HG02571 (cell line): Measurements from ENCODE around the gene KCNN3.

Experiments
- ATAC-seq: cut with Tn5 transposase; IDR thresholded peaks from one replicate; pipeline ENCODE4 v1.9.1; 2021; ENCODE audit warnings: mild to moderate bottlenecking, moderate library complexity; ENCODE audit not compliant: unreplicated experiment

Gene KCNN3

GRCh38 chr1:154819628-154820590, 50.2 kb downstream of the KCNN3 start:
- ATAC-seq = no peak

DNA sequence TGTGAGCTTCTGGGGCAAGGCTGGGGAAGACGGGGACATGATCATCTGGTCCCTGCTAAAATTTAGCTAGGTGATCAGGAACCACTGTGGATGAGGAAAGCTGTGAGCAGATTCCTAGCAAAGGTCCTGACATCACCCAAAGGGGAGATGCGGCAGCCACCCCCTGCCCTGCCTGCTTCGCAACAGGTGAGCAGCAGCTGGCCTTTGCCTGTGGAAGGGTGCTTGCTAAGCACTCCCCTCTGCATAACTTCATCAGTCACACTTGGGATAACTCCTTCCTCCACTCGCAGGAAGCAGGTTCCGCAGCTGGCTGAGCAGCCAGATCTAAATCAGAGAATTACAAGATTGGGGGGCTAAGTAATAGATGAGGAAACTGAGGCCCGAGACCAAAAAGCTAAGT, 51.2 kb downstream of the KCNN3 start:
- ATAC-seq = no peak

GRCh38 chr1:154816937-154817336, 53.1 kb downstream of the KCNN3 start:
- ATAC-seq = no peak

GRCh38 chr1:154816369-154816768, 53.7 kb downstream of the KCNN3 start:
- no peak for ATAC-seq

- no peak for ATAC-seq
These were observed 56.1 kb downstream of the KCNN3 start for GRCh38 chr1:154813846-154814505.

DNA sequence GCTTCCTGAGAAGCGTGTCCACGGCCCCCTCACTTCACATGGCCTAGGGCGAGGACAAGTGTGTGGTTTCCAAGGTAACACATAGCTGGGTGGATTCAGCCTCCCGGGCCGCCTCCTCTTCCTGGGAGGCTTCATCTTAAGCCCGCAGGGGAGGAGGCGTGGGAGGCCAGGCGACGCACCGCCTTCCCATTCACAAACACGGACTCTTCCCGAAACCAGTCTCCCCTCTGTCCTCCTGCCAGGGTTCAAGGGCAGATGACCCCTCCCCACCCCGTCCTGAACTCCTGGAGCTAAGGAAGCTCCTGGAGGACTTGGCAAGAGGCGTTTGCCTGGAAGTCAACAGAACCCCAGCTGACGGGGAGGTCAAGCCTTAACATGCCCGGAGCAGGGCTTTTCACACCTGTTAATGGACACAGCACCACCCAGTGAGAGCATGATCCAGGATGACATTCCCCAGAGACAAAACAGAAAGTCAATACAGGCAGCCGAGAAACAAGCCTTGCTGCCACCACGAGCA, 56.7 kb downstream of the KCNN3 start:
- ATAC-seq = no peak

GRCh38 chr1:154812877-154813276, 57.2 kb downstream of the KCNN3 start:
- no peak for ATAC-seq

DNA sequence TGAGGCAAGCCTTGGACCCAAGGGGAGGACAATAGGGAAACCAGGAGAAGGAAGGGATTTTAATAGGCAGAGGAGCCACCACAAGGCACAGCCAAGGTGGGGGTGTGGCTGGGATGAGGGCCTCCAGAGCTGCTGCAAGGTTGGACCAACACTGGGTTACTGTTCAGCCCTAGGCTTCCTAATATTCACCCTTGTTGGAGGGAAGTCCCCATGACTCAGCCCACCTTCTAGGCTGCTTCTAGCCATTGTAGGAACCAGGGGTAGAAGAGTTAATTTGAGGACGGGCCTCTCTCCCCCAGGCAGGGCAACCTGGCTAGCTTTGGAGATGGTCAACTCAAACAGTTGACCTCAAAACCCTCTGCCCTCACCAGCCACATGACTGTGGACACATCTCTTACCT, 59.5 kb downstream of the KCNN3 start:
- ATAC-seq = no peak

- no peak for ATAC-seq
These were observed 60.4 kb downstream of the KCNN3 start for GRCh38 chr1:154809436-154810413.

GRCh38 chr1:154808909-154809262, 61.2 kb downstream of the KCNN3 start:
- no peak for ATAC-seq

DNA sequence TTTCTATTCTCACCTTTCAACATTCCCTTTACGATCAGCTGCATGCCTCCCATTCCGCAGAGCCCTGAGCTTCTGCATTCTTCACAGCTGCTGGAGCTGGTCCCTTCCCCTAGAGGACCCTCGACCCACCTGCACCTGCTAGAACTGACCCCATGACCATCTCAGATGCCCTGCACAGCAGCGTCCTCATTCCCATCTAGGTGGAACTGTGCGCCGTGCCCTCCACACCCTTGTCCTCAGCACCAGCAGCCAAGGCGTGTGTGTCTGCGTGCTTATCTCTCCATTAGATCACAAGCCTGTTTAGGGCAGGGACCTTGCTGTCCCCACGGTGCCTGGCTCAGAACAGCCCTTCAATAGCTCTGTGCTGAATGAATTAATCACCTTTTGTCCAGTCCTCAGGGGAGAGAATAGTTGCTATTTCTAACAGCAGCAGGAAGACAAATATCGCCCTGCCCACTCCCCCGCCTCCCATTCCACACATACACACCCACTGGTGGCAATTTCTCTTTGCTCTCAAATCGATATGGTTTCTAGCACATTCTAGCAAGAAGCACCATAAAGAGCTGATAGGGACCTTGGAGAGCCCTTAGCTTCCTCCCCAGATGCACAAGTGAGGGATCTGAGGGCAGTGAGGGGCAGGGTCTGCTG, 61.7 kb downstream of the KCNN3 start:
- no peak for ATAC-seq

DNA sequence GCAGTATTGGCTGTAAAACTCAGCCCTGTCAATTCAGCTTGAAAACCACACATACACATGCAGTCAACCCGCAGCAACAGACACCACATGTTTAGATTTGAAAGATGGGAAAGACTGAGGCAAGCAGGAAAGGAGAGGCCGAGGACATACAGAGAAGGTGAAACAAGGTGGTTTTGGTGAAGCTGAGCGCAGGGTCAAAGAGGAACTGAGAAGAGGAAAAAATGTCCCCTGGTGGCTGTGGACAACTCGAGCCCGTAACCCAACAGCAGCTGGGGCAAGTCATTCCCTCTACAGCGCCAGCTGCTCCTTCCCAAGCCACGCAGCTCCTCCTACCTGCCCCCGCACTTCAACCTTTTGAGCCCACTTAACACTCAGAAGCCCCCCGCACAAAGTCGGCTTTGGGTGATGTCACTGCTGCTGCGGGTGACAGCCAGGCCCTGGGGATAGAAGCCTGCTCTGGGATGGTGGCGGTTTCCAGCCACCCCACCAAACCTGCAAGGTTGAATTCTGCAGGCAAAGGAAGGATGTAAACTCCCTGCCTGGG, 63.0 kb downstream of the KCNN3 start:
- ATAC-seq = peak; percentile 46

DNA sequence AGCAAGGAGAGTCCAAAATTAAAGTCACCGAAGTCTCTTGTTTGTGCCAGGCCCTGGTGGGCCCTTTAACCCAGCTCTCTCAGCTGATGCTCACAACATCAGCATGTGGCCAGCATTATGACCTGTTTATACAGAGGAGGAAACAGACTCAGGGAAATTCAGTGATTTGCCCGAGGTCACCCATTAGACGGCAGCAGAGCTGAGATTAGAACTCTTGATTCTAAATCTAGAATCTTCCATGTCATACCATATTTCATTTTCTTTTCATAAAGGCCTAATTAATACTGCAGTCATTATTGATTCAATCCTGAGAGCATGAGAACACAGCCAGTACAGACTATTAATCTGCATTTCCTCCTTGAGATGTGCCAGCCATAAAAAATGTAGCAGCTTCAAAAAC, 63.7 kb downstream of the KCNN3 start:
- no peak for ATAC-seq

- no peak for ATAC-seq
These were observed 66.8 kb downstream of the KCNN3 start for GRCh38 chr1:154802982-154803920.

DNA sequence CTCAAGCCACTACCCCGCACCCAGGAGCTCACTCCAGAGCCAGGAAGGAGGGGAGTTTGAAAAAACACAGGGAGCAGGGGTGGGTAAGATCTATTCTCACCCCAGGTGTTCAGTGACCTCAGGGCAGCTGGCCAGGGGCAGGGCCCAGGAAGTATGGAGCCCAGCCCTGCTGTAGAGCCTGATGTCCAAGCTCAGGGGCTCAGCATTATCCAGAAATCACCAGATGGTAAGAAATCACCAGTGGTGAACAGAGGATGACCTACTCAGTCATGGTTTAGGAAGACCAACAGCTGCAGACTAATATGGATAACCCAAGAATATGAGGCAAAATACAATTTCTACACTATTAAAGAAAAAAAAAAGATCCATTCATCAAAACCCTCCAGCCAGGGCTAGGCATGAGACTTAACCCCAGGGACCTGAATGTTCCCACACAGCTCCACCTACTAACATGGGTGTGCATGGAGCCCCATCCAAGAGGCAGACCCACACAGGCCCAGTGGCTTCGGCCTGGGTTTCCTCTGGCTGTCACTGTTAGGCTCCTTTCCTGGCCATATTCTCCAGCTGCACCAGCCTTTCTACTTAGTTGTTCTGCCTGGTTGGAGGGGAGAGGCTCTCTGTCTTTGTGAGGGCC, 67.6 kb downstream of the KCNN3 start:
- no peak for ATAC-seq

DNA sequence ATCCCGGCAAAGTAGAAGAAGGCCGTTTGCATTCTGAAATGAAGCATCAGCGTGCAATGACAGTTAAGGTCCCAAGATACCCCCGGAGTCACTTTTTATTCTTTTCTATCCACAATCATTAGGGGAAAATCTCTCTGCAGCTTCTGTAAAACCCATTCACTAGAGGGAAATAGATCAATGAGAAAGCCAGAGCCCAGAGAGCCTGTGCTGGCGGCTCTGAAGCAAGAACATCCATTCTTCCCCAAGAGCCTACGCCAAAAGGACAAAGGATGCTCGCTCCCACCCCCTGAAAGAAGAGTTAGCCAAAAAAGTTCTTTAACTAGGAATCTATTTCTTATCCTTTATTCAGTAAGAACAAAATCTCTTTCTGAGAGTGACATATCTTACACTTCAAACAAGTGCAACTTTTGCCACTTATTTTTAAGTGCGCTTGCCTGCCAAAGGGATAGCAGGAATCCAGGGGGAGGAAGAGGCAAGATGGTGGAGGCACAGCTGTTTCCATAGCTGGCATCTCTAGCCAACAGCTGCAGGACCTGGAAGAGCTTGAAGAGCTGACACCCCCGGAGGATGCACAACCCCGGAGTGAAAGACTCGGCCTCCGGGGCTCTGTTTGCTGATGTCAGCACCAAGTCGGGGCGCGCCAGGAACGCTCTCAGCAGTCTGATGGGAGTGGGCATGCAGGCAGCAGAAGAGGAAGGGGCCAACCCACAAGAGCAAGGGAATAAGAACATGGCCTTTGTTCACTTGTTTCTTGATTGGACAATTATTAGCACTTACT, 68.7 kb downstream of the KCNN3 start:
- ATAC-seq = no peak

GRCh38 chr1:154799188-154799587, 70.9 kb downstream of the KCNN3 start:
- no peak for ATAC-seq

DNA sequence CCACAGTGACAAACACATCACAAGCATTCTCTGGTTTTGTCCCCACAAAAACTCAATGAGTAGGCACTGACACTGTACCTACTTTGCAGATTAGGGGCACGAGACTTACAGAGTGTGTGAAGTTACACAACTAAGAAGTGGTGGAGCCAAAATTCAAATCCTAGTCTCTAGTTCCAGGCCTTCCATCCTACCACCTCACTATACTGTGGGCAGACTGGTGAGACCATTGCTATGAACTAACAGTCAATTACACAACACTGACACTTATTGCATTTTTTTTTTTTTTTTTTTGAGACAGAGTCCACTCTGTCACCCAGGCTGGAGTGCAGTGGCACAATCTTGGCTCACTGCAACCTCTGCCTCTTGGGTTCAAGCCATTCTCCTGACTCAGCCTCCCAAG, 71.4 kb downstream of the KCNN3 start:
- ATAC-seq = no peak
